ENCODE measurements around the gene TERC. TPM values are rescaled to one million over a fixed set of nuclear protein-coding genes. Genes with fewer than 3 reads are reported as not detected.

The TERC gene
- total RNA-seq, 1 experiment from 2014 or later: 47.0 TPM

GRCh38 chr3:169748670-169749069 is 16.2 kb downstream of the TERC start:
- Histone ChIP-seq H3K9me3 (ENCODE audit: control insufficient read depth in 1 of 2, insufficient read depth in 1 of 2, low read depth in 1 of 2, low read length in 2 of 2) (no peaks in the 10 kb centered on the region), H3K27ac (ENCODE audit: low read depth, low read length) (no peak overlapping the region), H4K20me1 (ENCODE audit: insufficient read depth) (no peaks in the 10 kb centered on the region), H3K4me2 (ENCODE audit: low read length) (peak overlapping the region; percentile 10; the same call in 1 of the 2 replicates), H3K9ac (ENCODE audit: low read length) (no peak overlapping the region), H3K4me1 (ENCODE audit: control insufficient read depth in 1 of 2, insufficient read depth in 2 of 2, low read length in 2 of 2) (peaks cover 0 to 9% of the 10 kb centered on the region in 2 experiments; a peak in 1 of 4 replicates), H3K79me2 (ENCODE audit: insufficient read depth, low read length) (no peaks in the 10 kb centered on the region), H3K9me2 (ENCODE audit: insufficient read depth) (no peaks in the 10 kb centered on the region), H3K36me3 (ENCODE audit: control insufficient read depth in 1 of 2, insufficient read depth in 2 of 2, low read length in 2 of 2) (no peaks in the 10 kb centered on the region), H3K27me3 (ENCODE audit: insufficient read depth, low read length) (0 out of 2 replicates have a peak, but pooled peaks cover 7% of the 10 kb centered on the region), H3K4me3 (replicated peaks in 1 of 2; ENCODE audit: low read depth in 1 of 2, low read length in 2 of 2) (no peak overlapping the region), H2AFZ (ENCODE audit: low read depth, low read length, poor library complexity, severe bottlenecking) (no peak overlapping the region)
- DNase-seq (ENCODE audit: low read depth, low spot score) (no peak), ATAC-seq (peak; percentile 32; the same call in 1 of the 2 replicates)
- TF ChIP-seq JUND (IDR thresholded peaks at IDR 0.05) (peak; percentile 29; the same call in 1 of the 2 replicates), TCF7L2 (IDR thresholded peaks at IDR 0.05; ENCODE audit: borderline replicate concordance, extremely low read depth, insufficient read depth, insufficient read length) (peak; percentile 37), EZH2phosphoT487 (IDR thresholded peaks at IDR 0.05; ENCODE audit: borderline replicate concordance) (no peak), ATF3 (IDR thresholded peaks at IDR 0.05) (no peak), FOSL1 (IDR thresholded peaks at IDR 0.05; ENCODE audit: low read depth) (0 out of 2 replicates have a peak, but pooled peaks have one; percentile 6)
- ChIA-PET CTCF (no interaction called here), RAD21 (ENCODE audit: low non-redundant PET in 1 of 2, low total read pairs in 2 of 2, uncharacterized antibody in 2 of 2, unreplicated experiment in 2 of 2) (no interaction called here), POLR2A (no interaction called here)
- intact Hi-C loops (cut with micrococcal nuclease): no loop called here
- no TSS peak for BruUV-seq (replicated peaks)

GRCh38 chr3:169746924-169747323 is 17.9 kb downstream of the TERC start:
- Histone ChIP-seq H3K4me1 (ENCODE audit: control insufficient read depth in 1 of 2, insufficient read depth in 2 of 2, low read length in 2 of 2) (peaks cover 0 to 9% of the 10 kb centered on the region in 2 experiments; a peak in 1 of 4 replicates), H3K9me3 (ENCODE audit: control insufficient read depth in 1 of 2, insufficient read depth in 1 of 2, low read depth in 1 of 2, low read length in 2 of 2) (no peaks in the 10 kb centered on the region), H3K36me3 (ENCODE audit: control insufficient read depth in 1 of 2, insufficient read depth in 2 of 2, low read length in 2 of 2) (no peaks in the 10 kb centered on the region), H3K27ac (ENCODE audit: low read depth, low read length) (no peak overlapping the region), H4K20me1 (ENCODE audit: insufficient read depth) (no peaks in the 10 kb centered on the region), H3K9me2 (ENCODE audit: insufficient read depth) (no peaks in the 10 kb centered on the region), H3K27me3 (ENCODE audit: insufficient read depth, low read length) (0 out of 2 replicates have a peak, but pooled peaks cover 7% of the 10 kb centered on the region), H2AFZ (ENCODE audit: low read depth, low read length, poor library complexity, severe bottlenecking) (no peak overlapping the region), H3K4me2 (ENCODE audit: low read length) (no peak overlapping the region), H3K9ac (ENCODE audit: low read length) (no peak overlapping the region), H3K79me2 (ENCODE audit: insufficient read depth, low read length) (no peaks in the 10 kb centered on the region), H3K4me3 (replicated peaks in 1 of 2; ENCODE audit: low read depth in 1 of 2, low read length in 2 of 2) (no peak overlapping the region)
- no peak for DNase-seq (ENCODE audit: low read depth, low spot score)
- ChIA-PET POLR2A (no interaction called here), CTCF (interaction anchor here (4.5 kb wide), 1 partner anchor 882 kb away, joined by 23 read pairs; no protein-coding TSS in a partner anchor), RAD21 (ENCODE audit: low non-redundant PET in 1 of 2, low total read pairs in 2 of 2, uncharacterized antibody in 2 of 2, unreplicated experiment in 2 of 2) (no interaction called here)
- BruUV-seq (replicated peaks): no TSS peak
- intact Hi-C loops (cut with micrococcal nuclease): loop anchor here (1.0 kb wide), 1 partner anchor 614 kb away; no protein-coding TSS in a partner anchor
- TF ChIP-seq ATF3 (IDR thresholded peaks at IDR 0.05) (no peak), JUND (IDR thresholded peaks at IDR 0.05) (no peak), ZFX (IDR thresholded peaks at IDR 0.05) (no peak), EZH2phosphoT487 (IDR thresholded peaks at IDR 0.05; ENCODE audit: borderline replicate concordance) (no peak), RAD21 (IDR thresholded peaks at IDR 0.05; ENCODE audit: low read depth) (no peak), YY1 (IDR thresholded peaks at IDR 0.05; ENCODE audit: extremely low read depth, insufficient replicate concordance, low read depth, low read length) (no peak), FOSL1 (IDR thresholded peaks at IDR 0.05; ENCODE audit: low read depth) (no peak), POLR2AphosphoS5 (IDR thresholded peaks at IDR 0.05; ENCODE audit: low read depth, low read length) (no peak)
- no peak for ATAC-seq
